Skin of body (tissue), 2 donors: ENCODE data around the gene RPN2. TPM values are rescaled to one million over a fixed set of nuclear protein-coding genes. Genes with fewer than 3 reads are reported as not detected.
"Not testable (repeated sequence)": the region's sequence is repeated elsewhere in the genome, so short reads cannot be mapped to it uniquely, and the experiment has no call there.

Experiments
- DNase-seq: peaks from one replicate; lab custom pipeline; 2025; lab: John Stamatoyannopoulos, UW
- total RNA-seq: library from RNA; depleted of rRNA; stranded (reverse); fragments of >200 nt; gene quantifications from one replicate; pipeline ENCODE4 v1.2.3, GENCODE V29; 2014

RPN2 gene
- total RNA-seq = 82.3 TPM

DNA sequence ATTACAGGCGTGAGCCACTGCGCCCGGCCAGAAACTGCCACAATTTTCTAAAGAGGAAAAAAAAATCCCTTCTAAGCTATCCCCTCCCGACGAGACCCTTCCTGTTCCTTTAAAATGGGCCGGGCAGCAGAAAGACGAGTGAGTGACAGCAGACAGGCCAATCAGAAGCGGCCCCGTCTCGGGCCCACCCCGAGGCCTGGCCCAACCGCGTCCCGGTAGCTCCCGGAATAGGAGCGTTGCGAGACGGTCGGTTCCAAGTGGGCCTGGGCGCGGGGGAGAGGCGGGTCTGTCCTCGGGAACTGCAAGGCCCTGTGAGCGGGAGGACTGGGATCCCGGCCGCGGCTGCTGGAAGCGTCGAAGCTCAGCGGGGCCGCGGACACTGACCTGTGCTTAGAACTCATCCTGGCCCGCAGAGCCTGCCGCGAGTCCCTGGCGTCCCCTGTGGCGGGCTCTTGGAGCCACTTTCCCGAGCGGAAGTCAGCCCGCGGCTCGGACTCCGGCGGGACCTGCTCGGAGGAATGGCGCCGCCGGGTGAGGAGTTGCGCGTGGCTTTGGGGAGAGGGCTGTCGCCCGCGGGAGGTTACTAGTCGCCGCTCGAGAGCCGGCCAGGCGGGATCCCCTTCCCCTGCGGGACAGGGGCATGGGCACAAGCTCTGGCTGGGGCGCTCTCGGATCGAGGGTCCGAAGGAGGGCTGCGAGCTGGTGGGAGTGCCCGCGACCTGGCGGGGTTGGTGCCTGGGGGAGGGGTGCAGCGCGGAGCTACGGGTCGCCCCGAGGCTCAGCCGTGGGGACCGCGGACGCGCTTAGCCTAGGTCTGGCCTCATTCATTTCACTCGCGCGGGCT, at the start of gene RPN2, which contains the start of gene MROH8:
Gene RPN2 (plus strand): TSS at position 492 of the 844 bp plus-strand sequence. CDS start 27 bp downstream, at position 519.
Gene MROH8 (minus strand): TSS at position 710 of the 844 bp plus-strand sequence.
- peak; percentile 94 for DNase-seq

DNA sequence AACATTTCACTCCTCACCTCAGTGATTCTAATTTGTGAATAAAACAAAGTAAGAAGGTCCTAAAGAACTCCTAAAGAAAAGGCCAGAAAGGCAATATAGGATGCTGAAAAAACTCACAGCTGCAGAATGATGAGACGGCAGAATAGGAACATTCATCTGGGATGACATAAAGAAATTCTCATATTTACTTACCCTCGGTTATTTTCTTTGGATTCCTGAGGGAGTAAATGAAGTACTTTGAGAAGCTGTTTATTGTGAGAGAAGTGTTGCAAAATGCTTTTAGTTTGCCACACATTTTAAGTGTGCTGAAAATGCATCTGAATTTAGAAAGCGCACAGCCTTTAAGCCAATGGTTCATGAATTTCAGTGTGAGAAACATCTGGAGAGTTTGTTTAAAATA, 47.6 kb upstream of the RPN2 start:
- no peak for DNase-seq

DNA sequence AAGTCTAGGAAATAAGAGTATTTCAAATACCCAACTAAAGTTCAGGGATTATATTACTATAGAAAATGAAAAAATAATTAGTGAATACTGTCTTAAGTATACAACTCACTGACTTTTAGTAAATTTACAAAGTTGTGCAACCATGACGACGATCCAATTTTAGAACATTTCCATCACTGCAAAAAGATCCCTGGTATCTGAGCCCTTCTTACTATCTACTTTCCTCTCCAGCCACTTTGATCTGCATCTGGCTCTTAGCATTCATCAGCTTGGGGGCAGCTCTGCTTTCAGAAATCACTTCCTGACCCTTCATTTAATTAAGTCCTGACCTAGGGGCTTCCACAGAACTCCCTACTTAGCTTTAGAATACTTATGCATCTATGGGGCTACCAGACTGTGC, 45.2 kb upstream of the RPN2 start:
- DNase-seq = no peak

DNA sequence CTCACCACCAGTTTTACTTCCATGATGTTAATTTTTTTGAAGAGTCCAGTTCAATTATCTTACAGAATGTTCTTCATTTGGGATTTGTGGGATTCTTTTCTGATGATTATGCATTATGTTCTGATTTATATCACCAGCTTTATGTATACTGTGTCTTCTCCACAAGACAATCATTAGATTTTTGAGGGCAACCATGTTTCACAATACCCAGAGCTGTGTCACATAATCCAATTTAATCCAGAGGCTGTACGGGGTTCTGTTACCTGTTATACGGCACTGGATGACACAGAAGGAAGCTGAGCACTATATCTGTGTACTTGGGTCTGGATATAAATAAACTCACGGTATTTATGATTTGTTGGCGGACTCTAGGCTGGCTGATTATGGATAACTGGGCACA, 41.6 kb upstream of the RPN2 start:
- no peak for DNase-seq

DNA sequence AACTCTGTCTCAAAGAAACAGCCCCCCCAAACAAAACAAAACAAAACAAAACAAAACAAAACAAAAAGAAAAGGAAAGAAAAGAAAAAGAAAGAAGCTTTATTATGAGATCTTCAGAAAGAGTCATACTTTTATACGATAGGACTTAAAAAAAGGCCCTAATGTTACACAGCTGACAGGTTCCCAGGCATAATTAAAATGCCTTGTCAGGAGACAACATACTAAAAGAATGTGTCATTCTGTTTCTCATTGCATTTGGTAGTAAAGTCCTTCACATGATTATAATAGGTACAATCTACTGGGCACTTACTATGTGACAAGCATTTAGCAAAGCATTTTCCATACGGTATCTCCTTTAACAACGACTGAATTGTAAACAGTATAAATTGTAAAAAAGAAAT, 36.4 kb upstream of the RPN2 start:
- DNase-seq = no peak

DNA sequence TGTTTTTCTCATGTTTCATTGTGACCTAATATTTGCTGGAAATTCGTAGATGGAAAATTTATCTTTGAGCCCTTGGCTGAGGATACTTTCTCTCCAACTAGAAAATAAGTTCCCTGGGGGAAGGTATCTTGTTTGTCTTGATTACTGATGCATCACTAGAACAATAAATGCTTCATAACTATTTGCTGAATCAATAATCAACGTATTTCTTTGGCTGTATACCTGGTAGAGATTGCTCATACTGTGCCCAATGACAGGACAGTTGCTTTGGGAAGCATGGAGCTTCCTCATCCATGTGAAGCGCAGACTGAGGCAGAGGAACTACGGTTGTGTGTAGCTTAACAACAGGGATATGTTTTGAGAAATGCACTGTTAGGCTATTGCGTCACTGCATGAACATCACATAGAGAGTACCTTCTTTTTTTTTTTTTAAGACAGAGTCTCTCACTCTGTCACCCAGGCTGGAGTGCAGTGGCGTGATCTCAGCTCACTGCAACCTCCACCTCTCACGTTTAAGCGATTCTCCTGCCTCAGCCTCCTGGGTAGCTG, 34.2 kb upstream of the RPN2 start:
- DNase-seq = no peak

DNA sequence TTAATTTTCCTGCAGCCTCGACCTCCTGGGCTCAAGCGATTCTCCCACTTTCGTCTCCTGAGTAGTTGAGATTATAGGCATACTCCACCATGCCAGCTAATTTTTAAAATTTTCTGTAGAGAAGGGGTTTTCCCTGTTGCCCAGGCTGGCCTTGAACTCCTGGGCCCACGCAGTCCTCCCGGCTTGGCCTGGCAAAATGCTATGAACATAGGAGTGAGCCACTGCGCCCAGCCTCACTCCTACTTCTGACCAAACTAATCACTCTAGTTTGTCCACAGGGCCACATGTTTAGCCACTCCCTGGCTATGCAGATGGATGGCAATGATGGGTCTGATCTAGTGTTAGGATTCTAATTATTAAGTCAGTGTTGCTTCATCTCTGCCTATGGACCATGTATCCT, 31.9 kb upstream of the RPN2 start:
- DNase-seq = no peak

DNA sequence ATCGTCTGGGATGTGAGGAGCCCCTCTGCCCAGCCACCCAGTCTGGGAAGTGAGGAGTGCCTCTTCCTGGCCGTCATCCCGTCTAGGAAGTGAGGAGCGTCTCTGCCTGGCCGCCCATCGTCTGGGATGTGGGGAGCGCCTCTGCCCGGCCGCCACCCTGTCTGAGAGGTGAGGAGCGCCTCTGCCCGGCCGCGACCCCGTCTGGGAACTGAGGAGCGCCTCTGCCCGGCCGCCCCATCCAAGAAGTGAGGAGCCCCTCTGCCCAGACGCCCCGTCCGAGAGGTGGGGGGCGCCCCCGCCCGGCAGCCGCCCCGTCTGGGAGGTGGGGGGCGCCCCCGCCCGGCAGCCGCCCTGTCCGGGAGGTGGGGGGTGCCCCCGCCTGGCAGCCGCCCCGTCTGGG, 28.3 kb upstream of the RPN2 start:
- not testable (repeated sequence) for DNase-seq

DNA sequence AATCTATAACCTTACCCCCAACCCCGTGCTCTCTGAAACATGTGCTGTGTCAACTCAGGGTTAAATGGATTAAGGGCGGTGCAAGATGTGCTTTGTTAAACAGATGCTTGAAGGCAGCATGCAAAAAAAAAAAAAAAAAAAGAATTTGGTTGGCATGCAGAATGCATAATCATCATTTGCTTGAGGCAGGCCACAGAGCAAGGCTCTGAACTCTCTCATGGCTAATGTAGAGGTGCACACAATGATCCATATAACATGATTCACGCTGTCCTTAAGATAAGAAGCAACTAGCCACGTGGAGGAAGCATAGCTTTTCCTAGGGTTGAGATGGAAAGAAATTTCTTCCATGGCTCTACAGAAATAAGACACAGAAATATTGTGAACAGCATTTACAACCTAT, 27.6 kb upstream of the RPN2 start:
- DNase-seq = no peak

DNA sequence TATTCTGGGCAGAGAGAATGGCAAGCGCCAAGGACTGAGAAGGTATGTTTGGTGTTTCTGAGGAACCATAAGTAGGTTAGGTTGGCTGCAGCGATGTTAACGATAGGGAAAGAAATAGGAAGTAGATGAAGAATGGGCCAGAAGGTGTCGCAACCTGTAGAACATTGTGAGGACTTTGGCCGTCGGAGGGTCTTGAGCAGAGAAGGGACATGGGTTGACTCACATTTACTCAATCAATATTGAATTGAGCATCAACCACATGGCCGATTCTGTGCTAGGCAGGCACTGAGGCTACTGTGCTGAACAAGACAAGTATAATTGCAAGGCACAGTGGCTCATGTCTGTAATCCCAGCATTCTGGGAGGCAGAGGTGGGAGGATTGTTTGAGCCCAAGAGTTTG, 26.8 kb upstream of the RPN2 start:
- DNase-seq = no peak

DNA sequence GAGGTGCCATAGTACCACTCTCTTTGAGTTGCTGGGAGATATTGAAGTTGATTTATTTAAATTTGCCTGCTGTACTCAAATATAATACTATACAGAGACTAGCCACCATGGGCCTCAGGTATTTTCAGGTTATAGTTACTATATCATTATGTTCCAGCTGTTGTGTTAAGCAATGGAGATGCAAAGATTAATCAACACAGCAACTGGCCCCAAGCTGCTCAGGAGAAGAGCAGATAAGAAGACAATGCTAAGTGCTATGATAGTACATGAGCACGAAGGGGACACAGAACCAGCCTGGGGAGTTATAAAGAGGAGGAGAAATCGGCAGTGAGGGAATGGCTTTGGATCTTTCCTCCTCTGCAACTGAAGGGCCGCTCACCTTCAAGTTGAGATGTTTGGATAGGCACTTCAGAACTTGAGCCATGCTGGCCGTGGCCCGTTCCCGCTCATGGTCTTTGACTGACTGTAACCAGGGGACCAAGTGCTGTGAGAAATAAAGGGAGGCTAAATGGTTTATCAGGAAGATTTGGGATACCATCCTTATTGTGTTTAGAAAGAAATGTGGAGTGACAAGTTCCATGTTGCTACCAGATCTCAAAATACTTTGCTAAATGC, 24.3 kb upstream of the RPN2 start:
- no peak for DNase-seq

DNA sequence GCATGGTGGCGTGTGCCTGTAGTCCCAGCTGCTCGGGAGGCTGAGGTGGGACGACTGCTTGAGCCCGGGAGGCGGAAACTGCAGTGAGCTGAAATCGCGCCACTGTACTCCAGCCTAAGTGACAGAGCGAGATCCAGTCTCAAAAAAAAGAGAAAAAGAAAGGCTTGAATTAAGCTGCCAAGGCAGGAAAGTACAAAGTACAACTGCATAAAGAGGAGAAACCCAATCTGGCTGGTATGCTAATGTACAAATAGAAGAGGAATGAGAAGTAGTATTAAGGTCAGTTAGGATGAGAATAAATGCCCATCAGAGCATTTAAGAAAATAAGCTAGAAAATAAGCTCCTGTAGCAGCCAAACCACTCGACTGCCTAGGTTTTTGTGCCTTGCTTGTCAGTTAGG, 23.1 kb upstream of the RPN2 start:
- no peak for DNase-seq

DNA sequence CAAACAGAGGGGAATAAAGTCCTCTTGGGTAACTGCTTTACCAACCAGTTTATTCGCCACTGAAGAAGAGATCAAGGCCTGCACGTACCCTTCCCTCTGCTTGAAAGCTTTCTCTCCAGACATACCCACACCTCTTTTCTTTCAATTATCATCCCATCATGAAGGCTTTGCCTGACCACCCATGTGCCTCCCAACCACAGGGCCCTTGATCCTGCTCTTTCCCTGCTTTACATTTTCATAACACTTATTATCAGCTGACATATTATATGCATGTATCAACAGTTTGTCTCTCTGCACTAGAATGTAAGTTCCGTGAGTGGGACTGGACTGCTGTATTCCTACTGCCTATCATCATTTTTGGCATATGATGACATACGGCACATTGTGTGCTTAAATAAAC, 20.9 kb upstream of the RPN2 start:
- DNase-seq = no peak

DNA sequence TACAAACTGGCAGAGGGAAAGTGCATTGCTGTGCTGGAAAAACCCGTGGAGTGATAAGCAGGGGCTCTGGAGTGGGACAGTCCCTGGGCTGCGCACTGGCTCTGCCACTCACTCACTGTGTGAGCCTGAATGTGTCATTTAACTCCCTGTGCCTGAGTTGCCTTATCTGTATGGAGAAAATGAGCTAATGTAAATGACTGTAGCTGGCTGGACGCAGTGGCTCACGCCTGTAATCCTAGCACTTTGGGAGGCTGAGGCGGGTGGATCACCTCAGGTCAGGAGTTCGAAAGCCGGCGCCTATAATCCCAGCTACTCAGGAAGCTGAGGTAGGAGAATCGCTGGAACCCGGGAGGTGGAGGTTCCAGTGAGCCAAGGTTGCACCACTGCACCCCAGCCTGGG, 18.4 kb upstream of the RPN2 start:
- no peak for DNase-seq

DNA sequence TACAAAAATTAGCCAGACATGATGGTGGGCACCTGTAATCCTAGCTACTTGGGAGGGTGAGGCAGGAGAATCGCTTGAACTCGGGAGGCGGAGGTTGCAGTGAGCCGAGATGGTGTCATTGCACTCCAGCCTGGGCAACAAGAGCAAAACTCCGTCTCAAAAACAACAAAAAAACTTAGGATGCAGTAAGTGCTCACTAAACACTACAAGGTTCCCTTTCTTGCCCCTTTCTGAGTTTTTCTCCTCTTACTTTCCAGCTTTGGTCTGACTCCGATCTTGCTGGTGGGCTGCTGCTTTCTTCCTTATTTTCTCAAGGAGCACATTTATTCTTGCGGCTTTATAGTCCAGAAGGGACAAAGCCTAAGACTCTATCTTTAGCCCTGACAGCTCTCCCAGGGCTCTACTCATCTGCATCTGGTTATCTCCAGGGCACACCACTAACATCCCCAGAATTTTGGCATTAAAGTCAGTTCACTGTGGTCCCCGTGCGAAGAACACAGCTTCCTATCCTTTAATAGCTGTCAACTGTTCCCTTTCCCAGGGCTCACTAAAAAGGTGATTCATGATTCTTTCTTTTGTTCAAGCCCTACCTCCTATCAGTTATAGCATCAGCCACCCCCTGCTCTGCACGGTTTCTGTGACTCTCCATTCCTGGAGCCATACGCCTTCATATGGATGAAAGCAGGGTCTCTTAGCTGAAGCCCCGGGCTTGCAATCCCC, 17.1 kb upstream of the RPN2 start:
- no peak for DNase-seq

DNA sequence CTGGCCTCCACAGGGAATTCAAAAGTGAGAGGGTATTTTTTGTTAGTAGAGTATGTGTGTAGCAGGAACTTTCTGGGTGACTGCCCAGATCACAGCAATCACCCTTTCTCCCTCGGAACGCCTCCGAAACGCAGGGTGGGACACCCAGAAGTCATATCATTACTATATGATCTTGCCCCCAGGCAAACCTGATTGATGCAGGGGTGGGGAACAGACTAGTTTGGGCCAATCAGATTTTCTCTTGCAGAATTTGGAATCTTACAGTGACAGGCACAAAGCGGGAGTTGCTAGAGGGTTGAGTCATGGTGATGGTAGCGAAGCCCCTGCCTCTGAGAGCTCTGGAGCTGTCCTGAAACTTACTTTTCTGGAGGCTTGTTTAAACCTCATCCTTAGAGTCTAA, 16.5 kb upstream of the RPN2 start:
- no peak for DNase-seq

DNA sequence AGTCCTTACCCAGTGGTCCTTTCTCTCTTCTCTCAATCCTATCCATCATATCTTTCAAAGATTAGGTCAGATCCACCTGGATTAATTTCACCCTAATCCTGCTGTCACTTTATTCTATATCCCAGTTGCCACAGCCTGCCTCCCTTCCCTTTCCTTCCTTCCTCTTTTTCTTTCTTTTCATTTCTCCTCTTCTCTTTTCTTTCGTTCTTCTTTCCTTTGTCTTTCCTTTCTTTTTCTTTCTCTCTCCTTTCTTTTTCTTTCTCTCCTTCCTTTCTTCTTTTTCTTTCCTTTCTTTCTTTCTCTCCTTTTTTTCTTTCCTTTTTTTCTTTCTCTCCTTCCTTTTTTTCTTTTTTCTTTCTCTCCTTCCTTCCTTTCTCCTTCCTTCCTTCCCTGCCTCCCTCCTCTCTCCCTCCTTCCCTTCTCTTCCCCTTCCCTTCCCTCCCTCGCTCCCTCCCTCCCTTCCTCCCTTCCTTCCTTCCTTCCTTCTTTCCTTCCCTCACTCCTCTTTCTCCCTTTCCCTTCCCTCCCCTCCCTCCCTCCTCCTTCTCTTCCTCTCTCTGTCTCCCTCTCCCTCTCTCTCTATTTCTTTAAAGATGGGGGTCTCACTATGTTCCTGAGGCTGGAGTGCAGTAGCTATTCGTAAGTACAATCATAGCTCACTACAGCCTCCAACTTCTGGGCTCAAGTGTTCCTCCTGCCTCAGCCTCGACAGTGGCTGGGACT, 15.1 kb upstream of the RPN2 start:
- no peak for DNase-seq

DNA sequence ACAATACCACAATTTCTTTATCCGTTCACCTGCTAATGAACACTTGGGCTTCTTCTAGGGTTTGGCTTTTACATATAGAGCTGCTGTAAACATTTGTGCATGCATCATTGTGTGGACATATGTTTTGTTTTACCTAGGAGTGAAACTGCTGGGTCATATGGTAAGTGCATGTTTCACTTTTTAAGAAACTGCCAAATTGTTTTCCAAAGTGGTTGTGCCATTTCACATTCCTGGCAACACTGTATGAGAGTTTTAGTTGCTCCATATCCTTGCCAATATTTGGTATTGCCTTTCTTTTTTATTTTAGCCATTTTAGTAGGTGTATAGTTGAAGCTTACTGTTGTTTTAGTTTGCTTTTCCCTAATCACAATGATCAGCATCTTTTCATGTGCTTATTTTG, 14.1 kb upstream of the RPN2 start:
- DNase-seq = no peak

DNA sequence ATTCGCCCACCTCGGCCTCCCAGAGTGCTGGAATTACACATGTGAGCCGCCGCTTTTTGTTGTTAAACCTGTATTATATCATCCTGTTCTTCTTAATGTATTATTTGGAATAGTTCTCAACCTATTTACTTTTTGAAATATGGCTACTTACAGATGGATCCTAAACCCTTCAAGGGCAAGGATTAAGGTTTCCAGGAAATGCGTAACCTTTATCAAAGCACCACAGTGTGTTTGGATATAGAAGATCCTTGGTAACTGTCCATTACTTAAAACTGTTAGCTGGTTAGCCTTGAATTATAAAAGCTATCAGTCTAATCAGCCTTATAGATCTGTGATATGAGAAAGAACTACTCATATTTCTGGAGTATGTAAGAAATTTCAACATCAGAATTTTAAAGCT, 12.3 kb upstream of the RPN2 start:
- DNase-seq = no peak

DNA sequence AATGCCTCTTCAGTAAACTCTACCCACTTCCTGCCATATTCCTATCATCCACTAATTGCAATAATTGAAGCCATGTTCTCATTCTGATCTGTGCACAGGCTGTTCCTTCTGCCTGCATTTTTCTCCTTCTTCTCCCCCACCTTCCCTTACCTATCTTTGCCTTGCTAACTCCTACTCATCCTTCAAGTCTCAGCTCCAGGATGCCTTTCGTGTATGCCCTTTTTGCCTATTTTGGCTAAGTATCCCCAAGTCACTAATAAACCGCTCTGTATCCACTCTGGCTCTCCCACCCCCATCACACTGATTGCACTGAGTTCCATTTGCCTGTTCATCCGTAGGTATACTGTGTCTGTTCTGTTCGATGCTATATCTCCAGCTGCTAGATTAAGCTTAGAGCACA, 6.3 kb upstream of the RPN2 start:
- DNase-seq = no peak

DNA sequence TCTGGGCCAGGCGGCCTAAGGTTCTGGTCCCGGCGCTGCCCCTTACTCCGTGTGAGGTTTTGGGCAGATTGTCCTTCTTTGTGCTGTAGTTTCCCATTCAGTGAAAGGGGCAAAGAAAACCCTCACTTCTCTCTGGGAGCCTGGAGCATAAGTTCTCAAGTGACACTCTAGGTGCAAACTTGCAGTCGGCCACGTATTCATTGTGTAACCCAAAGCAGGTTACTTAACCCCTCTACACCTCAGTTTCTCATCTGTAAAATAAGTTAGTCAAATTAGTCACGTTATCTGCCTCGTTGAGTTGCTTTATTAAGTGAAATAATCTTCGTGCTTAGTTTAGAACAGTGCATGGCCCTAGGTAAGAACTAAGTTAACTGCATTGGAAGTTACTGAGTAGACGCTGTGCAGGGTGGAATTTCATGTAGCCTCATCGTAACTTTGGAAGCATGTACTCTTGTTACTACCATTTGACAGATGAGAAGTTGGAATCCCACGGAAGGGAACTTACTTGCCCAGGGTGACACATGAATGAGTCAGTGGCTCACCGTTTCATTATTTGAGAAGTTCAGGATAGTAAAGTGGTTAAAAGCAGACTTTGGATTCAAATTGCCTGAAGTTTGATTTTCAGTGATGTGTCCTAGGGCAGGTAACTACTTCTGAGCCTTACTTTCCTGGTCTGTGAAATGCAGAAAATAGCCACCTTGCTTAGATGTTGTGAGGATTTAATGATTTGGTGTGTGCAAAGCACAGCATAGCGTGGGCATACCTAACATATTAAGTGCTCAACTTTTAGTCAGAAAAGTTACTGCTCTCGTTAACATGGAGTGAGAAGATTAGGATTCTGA, 774 bp downstream of the RPN2 start:
- DNase-seq = no peak
